ENCODE results near the gene SVBP. TPM values are rescaled to one million over a fixed set of nuclear protein-coding genes. Genes with fewer than 3 reads are reported as not detected.

SVBP gene
- total and polyA plus RNA-seq, 2 of the 8 experiments (the other 6 are each of a cell fraction or from before 2014, with no cell fraction given) = 29.7 to 30.2 TPM

DNA sequence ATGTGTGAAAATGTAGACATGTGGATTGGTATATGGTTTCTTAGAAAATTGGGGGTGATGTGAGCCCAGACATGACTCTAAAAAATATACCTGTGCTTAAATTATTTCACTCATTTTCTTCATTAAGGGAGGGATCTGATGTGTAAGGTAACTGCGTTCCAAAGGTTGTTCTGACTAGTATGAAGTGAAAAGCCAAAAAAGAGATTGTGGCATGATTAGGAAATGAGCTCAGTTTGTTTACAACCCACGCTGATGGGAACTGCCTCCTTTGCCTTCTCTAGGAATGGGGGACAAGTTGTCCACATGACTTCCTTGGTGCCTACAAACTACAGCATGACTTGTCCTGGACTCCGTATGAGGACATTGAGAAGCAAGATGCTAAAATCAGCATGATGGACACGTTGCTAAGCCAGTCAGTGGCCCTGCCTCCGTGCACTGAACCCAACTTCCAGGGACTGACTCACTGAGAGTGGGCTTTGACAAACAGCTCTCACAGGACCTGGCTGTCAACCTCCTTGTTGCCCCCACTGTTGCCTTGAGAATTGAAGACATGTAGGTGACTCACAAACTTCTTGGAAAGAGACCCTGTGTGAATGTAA is 42.2 kb downstream of the SVBP start:
- Histone ChIP-seq H3K79me1 (ENCODE audit: low read depth, low read length) (no peaks in the 10 kb centered on the region), H3K36me3 (ENCODE audit: control insufficient read depth in 2 of 4, insufficient read depth in 4 of 4, low read length in 3 of 4) (peaks cover 5 to 29% (median 19%) of the 10 kb centered on the region in 4 experiments; a peak in 7 of 8 replicates), H4K91ac (replicated peaks; ENCODE audit: insufficient read length, low read length) (no peak overlapping the region), H3K23ac (ENCODE audit: insufficient read length) (no peak overlapping the region), H2BK15ac (ENCODE audit: low read length) (no peak overlapping the region), H2BK5ac (ENCODE audit: low read depth, low read length) (no peak overlapping the region), H4K5ac (ENCODE audit: insufficient read length, low read depth, low read length) (no peak overlapping the region), H3K9ac (replicated peaks in 1 of 4; ENCODE audit: extremely low read depth in 1 of 4, low read depth in 3 of 4, low read length in 3 of 4) (no peak overlapping the region), H3K4me1 (replicated peaks in 1 of 4; ENCODE audit: control insufficient read depth in 3 of 4, insufficient read depth in 4 of 4, low read length in 3 of 4) (no peaks in the 10 kb centered on the region), H3K9me3 (ENCODE audit: insufficient read depth in 2 of 2, low read depth in 1 of 2, low read length in 1 of 2) (no peaks in the 10 kb centered on the region), H3K18ac (ENCODE audit: extremely low read depth, low read length) (no peak overlapping the region), H3K14ac (ENCODE audit: insufficient read length) (no peak overlapping the region), H4K8ac (ENCODE audit: extremely low read depth, insufficient read depth, low read length) (no peak overlapping the region), H3K23me2 (ENCODE audit: low read depth, low read length) (no peaks in the 10 kb centered on the region), H2AK5ac (ENCODE audit: low read depth, low read length) (no peak overlapping the region), H2BK12ac (ENCODE audit: low read depth, low read length) (no peak overlapping the region), H3K27ac (ENCODE audit: low read depth, low read length) (no peak overlapping the region), H3K27me3 (replicated peaks in 1 of 4; ENCODE audit: control insufficient read depth in 3 of 4, extremely low read depth in 1 of 4, insufficient read depth in 3 of 4, low read length in 3 of 4) (no peaks in the 10 kb centered on the region), H4K20me1 (replicated peaks in 1 of 2; ENCODE audit: control insufficient read depth in 1 of 2, insufficient read depth in 2 of 2, low read length in 2 of 2) (no peaks in the 10 kb centered on the region), H3K79me2 (ENCODE audit: control insufficient read depth in 1 of 2, insufficient read depth in 2 of 2, low read length in 2 of 2) (no peaks in the 10 kb centered on the region), H3K4ac (replicated peaks; ENCODE audit: insufficient read length, low read depth, low read length) (no peak overlapping the region), H3K56ac (replicated peaks; ENCODE audit: insufficient read length, low read depth, low read length) (no peak overlapping the region), H3K4me2 (ENCODE audit: insufficient read depth in 1 of 2, low read depth in 2 of 2, low read length in 2 of 2) (no peak overlapping the region), H2AFZ (ENCODE audit: low read length) (no peak overlapping the region), H2BK20ac (ENCODE audit: low read length) (no peak overlapping the region), H2BK120ac (replicated peaks; ENCODE audit: low read depth, low read length) (no peak overlapping the region), H3K4me3 (ENCODE audit: extremely low read depth in 1 of 4, insufficient read depth in 2 of 4, low read depth in 3 of 4, low read length in 4 of 4) (no peak overlapping the region)
- DNase-seq (ENCODE audit: low read depth in 1 of 2, low spot score in 2 of 2) (no peak), FAIRE-seq (no peak)
- POLR2A ChIA-PET (ENCODE audit: partially characterized antibody) = interaction anchor here (1.3 kb wide), 1 partner anchor 9 kb away, joined by 4 read pairs; no protein-coding TSS in a partner anchor
- 82% methylated on average over 5 of the region's 5 CpGs; no CpG with 5 or more reads in 1 of the 2 experiments for WGBS, 2 experiments (ENCODE audit: extremely low coverage in 1 of 2, insufficient coverage in 1 of 2, insufficient read length in 1 of 2, insufficient replicate concordance in 2 of 2, low coverage in 1 of 2, low lambda C conversion rate in 2 of 2, missing lambda C conversion rate in 1 of 2)
- CTCF ChIA-PET (ENCODE audit: partially characterized antibody) = interaction anchor here (1.2 to 6.4 kb wide), 2 partner anchors 124 to 297 kb away, joined by 3 to 83 read pairs; no protein-coding TSS in a partner anchor
- TF ChIP-seq POLR2AphosphoS5 (IDR thresholded peaks at IDR 0.05; ENCODE audit: low read depth, low read length) (no peak), SIN3A (conservative IDR thresholded peaks at IDR 0.05 in 1 of 2, IDR thresholded peaks at IDR 0.05 in 1 of 2; ENCODE audit: low read depth in 1 of 2, low read length in 2 of 2) (no peak), TAF7 (optimal IDR thresholded peaks at IDR 0.05; ENCODE audit: borderline replicate concordance, low read depth, low read length) (no peak), SP1 (IDR thresholded peaks at IDR 0.05; ENCODE audit: low read depth, low read length) (no peak), TAF1 (IDR thresholded peaks at IDR 0.05; ENCODE audit: low read depth, low read length) (no peak), KDM5A (IDR thresholded peaks at IDR 0.05; ENCODE audit: low read length) (no peak), SAP30 (IDR thresholded peaks at IDR 0.05; ENCODE audit: insufficient read depth, insufficient replicate concordance, low read length) (no peak), RXRA (IDR thresholded peaks at IDR 0.05; ENCODE audit: insufficient read depth, low read depth, low read length) (no peak), BRCA1 (IDR thresholded peaks at IDR 0.05; ENCODE audit: low read depth, low read length) (no peak), POU5F1 (IDR thresholded peaks at IDR 0.05; ENCODE audit: low read depth, low read length) (no peak), RBBP5 (IDR thresholded peaks at IDR 0.05; ENCODE audit: borderline replicate concordance, low read depth, low read length) (no peak)
- TF ChIP-seq, protein P1, sequence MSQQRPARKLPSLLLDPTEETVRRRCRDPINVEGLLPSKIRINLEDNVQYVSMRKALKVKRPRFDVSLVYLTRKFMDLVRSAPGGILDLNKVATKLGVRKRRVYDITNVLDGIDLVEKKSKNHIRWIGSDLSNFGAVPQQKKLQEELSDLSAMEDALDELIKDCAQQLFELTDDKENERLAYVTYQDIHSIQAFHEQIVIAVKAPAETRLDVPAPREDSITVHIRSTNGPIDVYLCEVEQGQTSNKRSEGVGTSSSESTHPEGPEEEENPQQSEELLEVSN (IDR thresholded peaks at IDR 0.05) = no peak
- TF ChIP-seq, protein P2, sequence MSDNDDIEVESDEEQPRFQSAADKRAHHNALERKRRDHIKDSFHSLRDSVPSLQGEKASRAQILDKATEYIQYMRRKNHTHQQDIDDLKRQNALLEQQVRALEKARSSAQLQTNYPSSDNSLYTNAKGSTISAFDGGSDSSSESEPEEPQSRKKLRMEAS (IDR thresholded peaks at IDR 0.05) = no peak

Data from H1 (cell line).